Activated CD4-positive, alpha-beta T cell treated with anti-CD3 and anti-CD28 coated beads, Interleukin-10, Interleukin-2, amounts not matched to agents 100 ng/mL and 50 ng/mL, durations not matched to agents 16 hours and 8 hours (primary cell): Measurements from ENCODE around the gene CPA4.

ENCODE experiments used
- DNase-seq: peaks from one replicate; pipeline ENCODE4 v3.0.0-alpha.2; 2020

The CPA4 gene

DNA sequence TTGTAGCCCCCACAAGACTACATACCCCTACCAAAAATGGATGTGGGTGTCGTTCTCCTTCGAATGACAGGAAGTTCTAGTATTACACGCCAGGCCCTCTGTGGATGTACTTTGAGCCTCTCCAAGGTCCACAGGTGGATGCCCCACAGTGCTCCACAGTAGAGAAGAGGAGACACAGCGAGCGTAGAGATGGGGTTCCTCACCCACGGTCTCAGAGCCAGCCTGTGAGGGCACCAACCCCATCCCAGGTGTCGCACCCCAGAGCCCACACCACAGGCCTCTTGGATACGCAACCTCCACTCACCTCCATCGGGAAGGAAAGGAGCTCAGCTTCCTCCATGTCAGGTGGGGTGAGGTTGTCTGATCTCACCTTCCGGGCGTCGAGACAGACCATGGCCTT, 54.0 kb downstream of the CPA4 start:
- no peak for DNase-seq

DNA sequence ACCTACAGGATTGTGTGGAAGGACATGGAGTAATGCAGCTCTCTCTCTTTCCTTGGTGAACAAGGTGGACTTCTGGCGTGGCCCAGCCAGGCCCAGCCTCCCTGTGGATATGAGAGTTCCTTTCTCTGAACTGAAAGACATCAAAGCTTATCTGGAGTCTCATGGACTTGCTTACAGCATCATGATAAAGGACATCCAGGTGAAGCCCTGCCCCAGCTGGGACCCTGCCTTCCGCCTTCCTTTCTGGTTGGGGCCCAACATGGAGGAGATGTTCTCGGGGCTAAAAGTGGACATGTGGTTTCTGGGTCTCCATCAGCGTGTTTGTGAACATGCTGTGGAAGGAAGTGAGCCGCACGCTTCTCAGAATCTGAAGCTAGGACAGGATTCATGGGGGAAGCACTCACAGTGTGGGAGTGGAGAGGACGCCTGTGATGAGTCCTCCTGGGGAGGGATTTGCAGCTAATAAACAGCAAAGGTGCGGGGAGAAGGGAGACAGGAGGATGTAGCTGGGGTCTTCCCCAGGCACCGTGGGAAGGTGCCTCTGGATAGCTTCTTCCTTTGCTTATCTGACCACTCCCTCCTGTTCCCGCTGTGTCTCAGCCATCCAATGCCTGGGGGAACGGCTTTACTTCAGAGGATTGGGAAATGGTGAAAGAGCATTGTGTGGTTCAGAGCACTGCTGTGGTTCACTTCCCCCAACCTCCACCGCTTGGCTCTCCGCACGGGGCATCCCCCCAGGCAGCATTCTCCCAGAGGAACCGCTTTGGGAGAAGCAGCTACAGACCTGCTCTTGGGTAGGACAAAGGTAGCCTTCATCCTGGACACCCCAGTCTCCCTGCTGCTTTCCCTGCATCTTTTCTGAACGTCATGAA, 57.2 kb downstream of the CPA4 start:
- DNase-seq, result no peak

DNA sequence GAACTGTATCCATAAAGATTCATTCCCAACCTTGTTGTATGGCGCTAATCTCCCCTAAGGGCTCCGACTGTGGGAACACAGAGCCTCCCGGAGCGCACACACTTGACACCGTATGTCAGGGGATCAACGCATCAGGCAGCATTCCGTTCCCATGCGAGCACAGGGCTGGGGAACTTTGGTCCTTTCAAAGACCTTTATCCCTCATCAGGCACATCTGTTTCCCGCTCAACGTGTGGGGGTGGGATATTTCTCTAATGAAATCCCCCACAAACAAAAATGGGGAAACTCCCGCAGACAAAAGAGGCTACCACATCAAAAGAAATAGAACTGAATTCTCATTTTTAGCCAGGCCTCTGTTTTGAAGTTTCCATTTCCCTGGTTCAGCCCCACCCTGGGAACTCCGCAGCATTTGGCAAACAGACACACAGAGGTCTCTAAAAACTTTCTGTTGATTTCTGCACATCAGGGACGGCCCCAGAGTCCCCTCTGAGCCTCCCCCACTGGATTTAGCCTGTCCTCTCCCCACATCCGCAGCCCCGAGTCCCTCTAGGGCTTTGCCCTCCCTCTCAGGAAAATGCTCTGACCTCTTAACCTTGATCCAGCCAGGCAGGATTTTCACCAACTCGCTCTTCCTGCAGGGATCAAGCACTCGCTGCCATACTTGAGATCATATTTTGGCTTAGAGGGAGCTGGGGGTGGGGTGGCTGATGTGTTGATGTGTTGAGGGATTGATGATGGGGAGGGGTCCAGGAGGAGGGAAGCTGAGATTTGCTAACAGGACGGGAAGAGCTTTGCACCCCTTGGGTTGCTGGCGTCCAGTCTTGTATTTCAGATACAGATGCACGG, 58.2 kb downstream of the CPA4 start:
- DNase-seq, result peak; percentile 10

DNA sequence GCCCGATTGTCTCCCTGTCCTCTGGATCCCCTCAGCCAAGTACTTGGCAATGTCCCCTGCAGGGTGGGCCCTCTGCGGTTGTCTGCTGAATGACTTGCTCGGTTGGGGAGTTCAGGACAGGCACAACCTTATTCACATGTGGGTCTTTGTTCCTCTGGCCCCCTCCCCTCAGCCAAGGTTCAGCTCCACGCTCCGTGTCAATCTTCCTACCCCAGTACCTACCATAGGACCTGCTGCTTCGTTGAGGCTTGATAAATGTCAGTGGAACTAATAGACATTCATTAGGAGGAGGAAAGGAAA, 58.8 kb downstream of the CPA4 start:
- DNase-seq, result no peak

DNA sequence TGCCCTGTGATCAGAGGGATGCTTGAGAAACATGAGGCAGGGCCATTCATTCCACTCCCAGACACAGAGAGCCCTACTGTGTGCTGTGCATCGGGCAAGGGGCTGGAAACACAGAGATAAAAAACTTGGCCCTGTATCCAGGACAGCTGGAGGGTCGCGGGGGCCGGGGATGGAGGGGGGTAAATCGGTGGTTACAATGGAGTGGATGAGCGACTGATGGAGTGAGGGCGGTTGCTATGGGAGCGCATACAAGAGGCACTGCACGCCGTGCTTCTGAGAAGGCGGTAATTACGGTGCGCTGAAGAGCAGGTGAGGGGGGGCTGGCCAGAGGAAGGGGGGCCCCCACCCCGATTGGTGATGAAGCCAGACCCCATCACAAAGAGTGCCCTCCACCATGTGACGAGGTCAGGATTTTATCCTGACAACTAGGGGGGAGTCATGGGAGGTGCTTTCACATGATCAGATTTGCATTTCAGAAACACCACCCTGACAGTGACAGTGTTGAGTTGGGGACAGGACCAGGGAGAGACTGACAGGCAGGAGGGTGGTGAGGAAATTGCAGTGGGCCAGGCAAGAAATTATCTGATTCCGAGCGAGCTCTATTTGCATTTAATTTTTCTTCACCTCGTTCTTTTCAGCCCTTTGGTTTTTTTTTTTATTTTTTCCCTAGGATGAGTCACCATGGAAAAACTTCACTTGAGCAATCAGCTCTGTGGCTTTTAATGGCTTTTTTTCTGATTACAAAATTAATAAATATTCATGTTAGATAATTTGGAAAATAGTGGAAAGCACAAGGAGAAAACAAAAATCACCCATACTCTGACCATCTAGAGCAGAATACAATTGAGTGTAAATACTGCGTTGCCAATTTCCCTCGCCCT, 59.5 kb downstream of the CPA4 start:
- no peak for DNase-seq

DNA sequence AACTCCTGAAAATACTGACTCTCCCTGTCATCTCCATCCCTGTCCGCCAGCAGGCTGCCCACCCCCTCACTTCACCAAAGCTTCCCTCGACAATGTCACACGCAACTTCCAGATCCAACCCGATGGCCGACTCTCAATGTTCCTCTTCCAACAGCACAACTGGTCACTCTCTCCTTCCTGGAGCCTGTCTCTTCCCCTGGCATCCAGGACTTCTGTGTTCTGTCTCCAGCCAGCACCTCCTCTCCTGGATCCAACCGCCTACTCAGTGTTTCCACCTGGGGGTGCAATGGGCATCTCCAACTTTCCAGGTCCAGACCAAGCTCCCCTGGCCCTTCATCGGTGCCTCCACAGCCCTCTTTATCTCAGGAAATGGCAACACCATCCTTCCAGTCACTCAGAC, 60.2 kb downstream of the CPA4 start:
- DNase-seq, result no peak

DNA sequence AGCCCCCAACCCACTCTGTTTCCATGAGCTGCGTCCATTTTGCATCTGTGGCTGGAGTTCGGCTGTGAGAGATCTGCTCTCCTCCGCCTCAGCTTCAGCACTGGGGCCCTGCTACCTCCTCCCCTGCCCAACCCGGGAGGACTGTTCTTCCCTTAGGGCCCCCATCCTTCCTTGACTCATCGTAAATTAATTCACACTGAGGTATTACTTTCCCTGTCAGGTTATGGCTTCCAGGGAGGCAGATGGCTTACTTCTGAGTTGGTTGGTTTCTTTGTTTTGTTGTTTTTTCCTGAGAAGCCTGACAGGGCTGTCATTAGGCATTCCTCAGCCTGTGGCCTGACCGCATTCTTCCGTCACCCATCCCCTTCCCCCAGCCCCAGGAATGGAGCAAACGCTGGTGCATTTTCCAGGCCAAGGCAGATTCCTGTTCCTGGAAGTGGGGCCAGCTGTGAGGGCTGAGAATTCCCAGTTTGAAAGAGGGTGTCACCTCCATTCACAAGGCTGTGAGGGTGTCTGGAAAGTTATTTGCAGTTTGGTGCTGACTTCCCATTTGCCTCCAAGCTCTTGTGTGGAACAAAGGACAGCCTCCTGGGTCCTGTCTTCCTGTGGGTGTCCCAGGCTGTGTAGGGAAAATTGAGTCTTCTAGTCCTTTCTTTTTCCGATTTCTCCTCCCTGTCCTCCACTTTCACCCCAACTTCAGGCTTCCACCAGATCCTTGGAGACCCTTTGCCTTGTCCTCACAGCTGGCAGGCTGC, 63.3 kb downstream of the CPA4 start:
- DNase-seq, result no peak

DNA sequence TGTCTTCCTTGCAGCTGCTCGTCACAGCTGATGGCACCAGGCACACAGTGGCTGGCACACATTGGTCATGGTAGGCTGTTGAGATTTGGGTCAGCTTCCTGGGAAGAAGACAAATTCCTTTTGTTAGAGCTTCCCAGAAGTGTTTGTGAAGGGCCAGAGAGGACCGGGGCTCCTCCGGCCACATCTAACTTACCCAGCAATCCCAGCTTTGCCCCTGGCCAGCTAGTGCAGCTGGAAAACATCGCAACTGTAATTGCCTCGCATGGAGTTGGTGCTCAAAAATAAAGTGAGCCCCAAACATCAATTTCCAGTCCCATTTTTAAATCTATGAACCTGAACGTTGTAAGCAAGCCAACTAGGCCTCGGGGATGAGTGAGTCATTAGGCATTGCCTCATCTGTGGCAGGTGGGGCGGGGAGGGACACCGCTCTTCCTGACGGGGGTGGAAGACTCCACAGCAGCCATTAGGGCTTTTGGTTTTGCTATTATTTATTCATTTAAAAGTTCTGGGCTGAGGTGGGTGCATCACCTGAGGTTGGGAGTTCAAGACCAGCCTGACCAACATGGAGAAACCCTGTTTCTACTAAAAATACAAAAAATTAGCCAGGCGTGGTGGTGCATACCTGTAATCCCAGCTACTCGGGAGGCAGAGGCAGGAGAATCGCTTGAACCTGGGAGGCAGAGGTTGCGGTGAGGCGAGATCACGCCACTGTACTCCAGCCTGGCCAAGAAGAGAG, 64.1 kb downstream of the CPA4 start:
- no peak for DNase-seq

DNA sequence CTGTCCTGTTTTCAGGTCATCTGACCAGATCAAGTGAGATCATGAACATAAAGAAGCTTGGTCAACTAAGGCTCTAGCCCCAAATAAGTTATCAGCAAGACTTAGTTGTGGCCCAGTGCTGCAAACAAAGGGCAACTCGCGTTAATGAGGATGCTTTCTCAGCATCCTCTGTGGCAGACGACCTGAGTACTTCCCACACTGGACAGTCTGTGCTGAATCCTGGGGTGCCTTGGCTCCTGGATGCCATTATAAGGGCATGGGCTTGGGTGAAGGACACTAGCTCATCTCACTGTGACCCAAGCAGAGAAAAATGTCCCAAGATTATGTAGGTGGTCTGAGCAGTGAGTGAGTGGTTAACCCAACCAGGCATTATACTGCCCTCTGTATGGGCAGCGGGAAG, 65.5 kb downstream of the CPA4 start:
- DNase-seq, result no peak

DNA sequence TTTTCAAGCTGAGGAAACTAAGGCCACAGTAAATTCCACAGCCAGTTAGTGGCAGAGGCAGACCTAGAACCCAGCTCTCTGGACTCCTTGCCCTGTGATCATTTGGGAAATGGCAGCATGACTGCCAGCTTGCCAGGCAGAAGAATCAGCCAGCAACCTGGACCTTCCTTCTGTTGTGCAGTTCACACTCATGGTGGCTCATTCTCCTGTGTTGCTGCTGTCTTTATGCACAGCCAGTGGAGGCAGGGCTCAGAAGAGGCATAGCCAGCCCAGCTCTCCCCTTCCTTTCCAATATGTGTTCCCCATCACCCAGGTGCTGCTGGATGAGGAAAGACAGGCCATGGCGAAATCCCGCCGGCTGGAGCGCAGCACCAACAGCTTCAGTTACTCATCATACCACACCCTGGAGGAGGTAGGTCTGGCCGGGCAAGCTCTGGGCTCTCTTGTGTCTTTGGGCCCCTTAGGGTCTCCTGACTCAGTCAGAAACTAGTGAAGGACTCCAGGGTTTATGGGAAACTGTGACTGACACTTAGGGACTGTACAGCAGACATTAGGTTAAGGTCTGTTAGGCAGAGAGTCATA, 66.4 kb downstream of the CPA4 start:
- DNase-seq, result no peak

DNA sequence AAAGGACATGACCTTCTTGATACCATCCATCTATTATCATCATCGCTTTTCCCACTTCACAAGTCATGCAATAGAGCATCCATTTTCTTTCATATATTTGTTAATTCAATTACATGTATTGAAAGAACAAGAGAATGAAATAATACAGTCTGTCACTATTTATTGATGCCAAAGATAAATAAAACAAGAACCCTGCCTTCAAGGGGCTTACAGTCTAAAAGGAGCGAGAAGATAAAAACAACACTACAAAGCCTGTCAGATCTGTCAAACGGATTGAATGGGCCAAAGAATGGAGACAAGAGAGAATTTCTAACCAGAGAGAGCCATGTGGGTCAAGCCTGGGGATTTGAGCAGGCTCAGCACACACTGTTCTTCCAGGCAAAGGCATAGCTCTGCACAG, 67.6 kb downstream of the CPA4 start:
- DNase-seq, result no peak

DNA sequence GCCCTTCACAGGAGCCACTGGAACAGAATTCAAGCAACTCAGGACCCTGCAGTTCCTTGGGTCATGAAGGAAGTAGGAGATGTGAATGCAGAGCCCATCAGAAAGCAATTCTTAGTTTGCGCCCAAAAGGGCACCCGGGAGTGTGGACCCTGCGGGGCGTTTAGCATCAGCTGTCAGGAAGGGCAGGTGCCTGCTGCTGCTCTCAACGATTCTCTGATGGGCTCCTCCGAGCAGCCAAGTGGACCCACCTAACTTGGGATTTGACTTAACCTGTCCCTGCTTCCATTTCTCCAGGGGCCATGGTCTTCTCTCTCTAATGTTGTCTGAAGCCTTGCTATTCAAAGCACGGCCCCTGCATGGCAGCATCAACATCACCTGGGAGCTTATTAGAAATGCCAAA, 68.7 kb downstream of the CPA4 start:
- DNase-seq, result no peak

DNA sequence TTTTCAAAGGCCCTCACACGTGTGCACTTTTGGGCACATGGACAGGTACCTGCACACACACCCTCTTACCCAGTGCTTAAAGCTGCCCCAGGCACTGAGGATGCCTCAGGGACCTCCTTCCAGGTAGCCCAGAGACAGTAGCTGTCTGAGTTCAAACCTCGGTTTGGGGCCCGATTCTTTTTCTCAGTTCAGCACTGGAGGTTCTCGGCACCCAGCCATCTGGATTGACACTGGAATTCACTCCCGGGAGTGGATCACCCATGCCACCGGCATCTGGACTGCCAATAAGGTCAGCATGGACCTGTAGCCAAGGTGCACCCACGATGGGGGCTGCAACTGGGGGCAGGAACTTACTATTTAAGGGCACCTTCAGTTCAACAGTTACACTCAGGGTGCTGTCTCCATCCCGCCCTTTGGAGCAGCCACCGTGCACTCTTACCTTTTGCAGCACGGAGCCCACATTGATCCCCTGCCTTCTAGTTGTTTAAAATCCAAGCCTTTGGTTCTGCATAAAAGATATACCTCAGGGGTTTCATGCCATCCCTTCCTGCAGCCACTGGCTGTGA, 69.4 kb downstream of the CPA4 start:
- no peak for DNase-seq

DNA sequence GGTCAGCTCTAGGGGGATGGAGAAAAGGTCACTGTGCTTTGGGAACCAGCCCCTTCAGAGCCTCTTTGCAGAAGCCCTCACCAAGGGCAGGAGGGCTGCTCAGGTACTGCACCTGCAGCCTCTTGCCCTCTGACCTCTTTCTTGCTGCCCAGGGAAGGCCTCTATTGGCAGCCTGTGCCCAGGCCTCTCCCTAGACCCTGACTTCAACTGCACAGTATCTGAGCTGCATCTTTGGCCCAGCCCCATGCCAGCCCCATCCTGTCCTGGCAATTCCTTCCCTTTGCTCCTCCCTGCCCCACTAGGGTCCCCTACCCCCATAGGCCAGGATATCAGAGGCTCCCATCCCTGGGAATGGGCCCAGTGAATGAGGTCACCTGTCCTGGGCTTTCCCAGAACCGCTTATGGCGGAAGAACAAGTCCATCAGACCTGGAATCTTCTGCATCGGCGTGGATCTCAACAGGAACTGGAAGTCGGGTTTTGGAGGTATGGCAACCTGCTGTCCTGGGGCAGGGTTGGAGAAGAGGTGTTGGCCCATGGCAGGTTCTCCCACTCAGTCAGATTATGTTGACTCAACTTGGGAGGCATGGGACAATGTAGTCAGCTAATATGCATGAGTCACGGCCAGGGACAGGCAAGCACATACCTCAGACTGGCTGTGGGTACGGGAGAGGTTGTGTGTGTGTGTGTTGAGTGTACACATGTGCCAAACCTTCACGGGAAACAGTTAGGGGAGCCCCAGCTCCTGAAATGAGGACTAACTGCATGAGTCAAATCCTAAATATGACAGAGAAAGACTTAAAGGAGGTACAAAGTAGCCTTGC, 70.3 kb downstream of the CPA4 start:
- peak; percentile 80 for DNase-seq

DNA sequence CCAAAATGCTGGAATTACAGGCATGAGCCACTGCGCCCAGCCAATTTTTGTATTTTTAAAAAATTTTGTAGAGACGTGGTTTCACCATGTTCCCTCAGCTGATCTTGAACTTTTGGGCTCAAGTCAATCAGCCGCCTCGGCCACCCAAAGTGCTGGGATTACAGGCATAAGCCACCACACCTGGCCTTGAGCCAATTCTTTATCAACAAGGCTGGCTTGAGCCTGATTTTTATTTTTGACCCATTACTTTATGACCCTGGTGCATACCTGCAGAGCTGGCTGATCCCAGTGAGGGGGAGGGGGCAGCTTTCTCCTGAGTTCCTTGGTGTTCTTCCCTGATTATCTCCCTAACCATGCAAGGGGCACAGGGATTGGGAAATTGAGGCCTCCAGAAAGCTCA, 71.5 kb downstream of the CPA4 start:
- DNase-seq, result no peak

DNA sequence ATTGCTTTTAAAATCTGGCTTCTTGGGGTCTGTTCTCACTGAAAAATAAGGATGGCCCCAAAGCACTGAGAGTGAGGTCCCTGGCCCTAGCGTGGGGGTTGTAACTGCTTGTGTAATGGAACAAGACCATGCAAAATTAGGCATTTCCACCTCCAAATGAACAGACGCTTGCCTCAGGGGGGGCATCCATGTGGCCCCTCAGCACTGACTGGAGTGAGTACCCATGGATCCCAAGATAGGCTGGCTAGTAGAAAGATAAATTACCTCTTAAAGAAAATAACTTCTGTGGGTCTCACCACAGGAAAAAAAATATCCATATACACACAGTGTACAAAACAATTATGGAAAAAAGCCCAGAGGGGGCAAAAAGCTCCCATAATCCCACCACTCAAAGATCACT, 72.1 kb downstream of the CPA4 start:
- no peak for DNase-seq

DNA sequence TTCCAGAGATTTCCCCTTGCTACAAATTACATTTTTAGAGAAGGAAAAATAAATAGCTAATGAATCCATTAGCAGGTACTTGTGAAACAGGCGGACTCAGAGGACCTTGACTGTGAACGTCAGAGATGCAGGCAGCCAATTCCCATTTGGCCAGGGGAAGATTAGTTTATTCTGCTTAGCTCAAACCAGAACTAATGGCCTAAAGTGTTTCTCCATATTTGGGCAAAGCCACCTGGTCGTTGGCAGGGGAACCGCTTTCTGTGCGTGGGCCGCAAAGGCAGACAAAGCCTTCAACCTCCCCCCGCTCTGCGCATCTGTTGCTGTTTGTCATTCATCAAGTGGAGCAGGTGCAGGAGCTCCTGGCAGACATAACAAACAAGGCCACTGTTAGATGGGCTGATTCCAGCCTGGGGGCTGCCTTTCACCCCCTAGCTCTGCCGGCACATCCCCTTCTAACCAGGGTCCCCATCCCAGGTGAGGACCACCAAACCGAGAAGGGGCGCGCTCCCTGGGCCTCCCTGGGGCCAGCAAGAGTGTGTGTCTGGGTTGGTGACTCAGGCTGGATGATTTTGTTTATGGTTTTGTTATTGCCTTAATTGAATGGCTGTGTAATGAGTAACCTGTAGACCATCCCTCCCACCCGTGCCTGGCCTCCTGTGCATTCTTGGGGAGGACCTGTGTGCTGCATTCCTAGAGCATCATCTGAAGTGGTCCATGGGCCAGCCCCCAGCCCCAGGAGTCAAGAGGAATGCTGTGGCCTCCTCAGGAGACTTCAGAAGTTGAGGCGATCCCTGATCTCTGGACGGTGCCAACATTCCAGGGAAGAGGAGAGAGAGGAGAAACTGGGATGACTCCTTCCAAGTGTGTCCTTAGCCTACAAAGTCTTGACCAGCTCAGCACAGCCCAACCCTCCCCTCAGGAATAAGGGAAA, 72.8 kb downstream of the CPA4 start:
- DNase-seq, result no peak

DNA sequence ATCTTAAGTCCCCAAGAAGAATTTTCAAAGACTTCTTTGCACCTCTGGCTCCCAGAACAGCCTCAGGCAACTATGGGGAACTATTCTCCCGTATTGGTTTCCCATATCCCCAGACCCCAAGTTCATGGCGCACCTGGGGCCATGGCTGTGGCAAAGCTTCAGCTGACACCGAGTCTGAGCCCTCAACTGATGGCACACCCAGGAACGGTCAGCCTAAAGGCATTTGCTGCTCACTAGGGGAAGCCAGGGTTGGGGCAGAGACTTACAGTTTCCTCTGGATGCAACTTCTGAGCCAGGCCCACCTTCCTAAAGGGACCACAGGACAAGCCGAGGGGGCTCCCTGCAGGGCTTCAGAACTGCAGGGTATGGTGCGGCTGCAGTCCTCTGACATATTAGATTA, 73.6 kb downstream of the CPA4 start:
- no peak for DNase-seq
